Activated T-helper 1 cell treated with anti-CD3 and anti-CD28 coated beads, Interleukin-12 subunit alpha, Interleukin-12 subunit beta, Interleukin-2, Interleukin-4 antibody, amounts not matched to agents 30 ng/mL and 10 ng/mL and 1 ng/mL, durations not matched to agents 14 hours and 24 hours and 36 hours (primary cell): ENCODE results near the gene FSTL5. TPM values are rescaled to one million over a fixed set of nuclear protein-coding genes. Genes with fewer than 3 reads are reported as not detected.

Source experiments
- DNase-seq: peaks from one replicate; pipeline ENCODE4 v3.0.0; 2021; ENCODE audit warnings: low spot score
- H3K27ac Mint-ChIP-seq: one replicate; pipeline ENCODE4 v1.8.0; 2021; ENCODE audit warnings: mild to moderate bottlenecking, mixed read lengths
- H3K27me3 Mint-ChIP-seq: one replicate; pipeline ENCODE4 v1.8.0; 2022; ENCODE audit warnings: mild to moderate bottlenecking, moderate library complexity, mixed read lengths; ENCODE audit not compliant: insufficient read depth
- H3K36me3 Mint-ChIP-seq: one replicate; pipeline ENCODE4 v1.8.0; 2021; ENCODE audit warnings: low read depth, mixed read lengths
- H3K4me1 Mint-ChIP-seq: one replicate; pipeline ENCODE4 v1.8.0; 2021; ENCODE audit warnings: low read depth, mixed read lengths
- H3K4me3 Mint-ChIP-seq: one replicate; pipeline ENCODE4 v1.8.0; 2021; ENCODE audit warnings: mild to moderate bottlenecking, moderate library complexity, mixed read lengths
- H3K9me3 Mint-ChIP-seq: one replicate; pipeline ENCODE4 v1.8.0; 2021; ENCODE audit warnings: mixed read lengths
- intact Hi-C: fragments of 100-400 bp; cut with micrococcal nuclease; formaldehyde crosslinking; loops from one replicate; pipeline ENCODE4 v1.15.1; 2024
- total RNA-seq: library from RNA; stranded (reverse); gene quantifications from 2 replicates; pipeline ENCODE4 v1.2.3, GENCODE V29; 2022

The FSTL5 gene
- total RNA-seq, 1 donor from 2014 or later = not detected

- DNase-seq = no peak
- no peak overlapping the region for H3K27ac Mint-ChIP-seq
- H3K27me3 Mint-ChIP-seq = no peaks in the 10 kb centered on the region
These were observed 802.8 kb downstream of the FSTL5 start for GRCh38 chr4:161360982-161361381.

GRCh38 chr4:161359491-161359890 lies 804.3 kb downstream of the FSTL5 start:
- Mint-ChIP-seq H3K27me3 (no peaks in the 10 kb centered on the region), H3K27ac (no peak overlapping the region), H3K36me3 (no peaks in the 10 kb centered on the region)

More at GRCh38 chr4:161360982-161361381, 802.8 kb downstream of the FSTL5 start:
- no peak overlapping the region for H3K4me3 Mint-ChIP-seq
- intact Hi-C loops = no loop called here
- H3K9me3 Mint-ChIP-seq = no peaks in the 10 kb centered on the region
- no peaks in the 10 kb centered on the region for H3K4me1 Mint-ChIP-seq
- H3K36me3 Mint-ChIP-seq = no peaks in the 10 kb centered on the region

GRCh38 chr4:161356351-161356750 lies 807.4 kb downstream of the FSTL5 start:
- Mint-ChIP-seq H3K9me3 (no peaks in the 10 kb centered on the region), H3K27me3 (no peaks in the 10 kb centered on the region), H3K27ac (no peak overlapping the region), H3K36me3 (no peaks in the 10 kb centered on the region), H3K4me3 (no peak overlapping the region), H3K4me1 (no peaks in the 10 kb centered on the region)
- intact Hi-C loops = no loop called here
- DNase-seq = no peak

More at GRCh38 chr4:161359491-161359890, 804.3 kb downstream of the FSTL5 start:
- H3K4me1 Mint-ChIP-seq = no peaks in the 10 kb centered on the region
- H3K4me3 Mint-ChIP-seq = no peak overlapping the region
- no peak for DNase-seq
- intact Hi-C loops = no loop called here
- no peaks in the 10 kb centered on the region for H3K9me3 Mint-ChIP-seq

- DNase-seq = no peak
- no peak overlapping the region for H3K27ac Mint-ChIP-seq
- no peaks in the 10 kb centered on the region for H3K27me3 Mint-ChIP-seq
- intact Hi-C loops = no loop called here
- H3K4me1 Mint-ChIP-seq = no peaks in the 10 kb centered on the region
- no peaks in the 10 kb centered on the region for H3K9me3 Mint-ChIP-seq
- no peak overlapping the region for H3K4me3 Mint-ChIP-seq
- H3K36me3 Mint-ChIP-seq = no peaks in the 10 kb centered on the region
These were observed 812.9 kb downstream of the FSTL5 start for GRCh38 chr4:161350946-161351345.

- Mint-ChIP-seq H3K27ac (no peak overlapping the region), H3K9me3 (no peaks in the 10 kb centered on the region), H3K4me1 (no peaks in the 10 kb centered on the region), H3K4me3 (no peak overlapping the region), H3K27me3 (no peaks in the 10 kb centered on the region), H3K36me3 (no peaks in the 10 kb centered on the region)
- intact Hi-C loops = no loop called here
- DNase-seq = no peak
These were observed 818.1 kb downstream of the FSTL5 start for GRCh38 chr4:161345741-161346140.

- H3K4me3 Mint-ChIP-seq = no peak overlapping the region
- H3K36me3 Mint-ChIP-seq = no peaks in the 10 kb centered on the region
- DNase-seq = no peak
- no peaks in the 10 kb centered on the region for H3K27me3 Mint-ChIP-seq
- intact Hi-C loops = no loop called here
- H3K4me1 Mint-ChIP-seq = no peaks in the 10 kb centered on the region
- no peak overlapping the region for H3K27ac Mint-ChIP-seq
- H3K9me3 Mint-ChIP-seq = no peaks in the 10 kb centered on the region
These were observed 820.2 kb downstream of the FSTL5 start for GRCh38 chr4:161343569-161343950.

- H3K4me1 Mint-ChIP-seq = no peaks in the 10 kb centered on the region
- H3K27me3 Mint-ChIP-seq = no peaks in the 10 kb centered on the region
- no peaks in the 10 kb centered on the region for H3K9me3 Mint-ChIP-seq
- no peak for DNase-seq
- intact Hi-C loops = no loop called here
- no peaks in the 10 kb centered on the region for H3K36me3 Mint-ChIP-seq
- no peak overlapping the region for H3K27ac Mint-ChIP-seq
- no peak overlapping the region for H3K4me3 Mint-ChIP-seq
These were observed 820.8 kb downstream of the FSTL5 start for GRCh38 chr4:161342881-161343568.

GRCh38 chr4:161336621-161337020 lies 827.2 kb downstream of the FSTL5 start:
- Mint-ChIP-seq H3K4me1 (no peaks in the 10 kb centered on the region), H3K4me3 (no peak overlapping the region), H3K27ac (no peak overlapping the region), H3K27me3 (no peaks in the 10 kb centered on the region), H3K9me3 (no peaks in the 10 kb centered on the region), H3K36me3 (no peaks in the 10 kb centered on the region)
- DNase-seq = no peak
- intact Hi-C loops = no loop called here

GRCh38 chr4:161336016-161336530 lies 827.7 kb downstream of the FSTL5 start:
- no peak for DNase-seq
- Mint-ChIP-seq H3K4me1 (no peaks in the 10 kb centered on the region), H3K4me3 (no peak overlapping the region), H3K9me3 (no peaks in the 10 kb centered on the region), H3K27me3 (no peaks in the 10 kb centered on the region), H3K27ac (no peak overlapping the region), H3K36me3 (no peaks in the 10 kb centered on the region)
- intact Hi-C loops = no loop called here
